ENCODE results near the gene ZNF22. TPM values are rescaled to one million over a fixed set of nuclear protein-coding genes. Genes with fewer than 3 reads are reported as not detected.

The ZNF22 gene
- total RNA-seq, 1 experiment from 2014 or later, result 13.5 TPM

DNA sequence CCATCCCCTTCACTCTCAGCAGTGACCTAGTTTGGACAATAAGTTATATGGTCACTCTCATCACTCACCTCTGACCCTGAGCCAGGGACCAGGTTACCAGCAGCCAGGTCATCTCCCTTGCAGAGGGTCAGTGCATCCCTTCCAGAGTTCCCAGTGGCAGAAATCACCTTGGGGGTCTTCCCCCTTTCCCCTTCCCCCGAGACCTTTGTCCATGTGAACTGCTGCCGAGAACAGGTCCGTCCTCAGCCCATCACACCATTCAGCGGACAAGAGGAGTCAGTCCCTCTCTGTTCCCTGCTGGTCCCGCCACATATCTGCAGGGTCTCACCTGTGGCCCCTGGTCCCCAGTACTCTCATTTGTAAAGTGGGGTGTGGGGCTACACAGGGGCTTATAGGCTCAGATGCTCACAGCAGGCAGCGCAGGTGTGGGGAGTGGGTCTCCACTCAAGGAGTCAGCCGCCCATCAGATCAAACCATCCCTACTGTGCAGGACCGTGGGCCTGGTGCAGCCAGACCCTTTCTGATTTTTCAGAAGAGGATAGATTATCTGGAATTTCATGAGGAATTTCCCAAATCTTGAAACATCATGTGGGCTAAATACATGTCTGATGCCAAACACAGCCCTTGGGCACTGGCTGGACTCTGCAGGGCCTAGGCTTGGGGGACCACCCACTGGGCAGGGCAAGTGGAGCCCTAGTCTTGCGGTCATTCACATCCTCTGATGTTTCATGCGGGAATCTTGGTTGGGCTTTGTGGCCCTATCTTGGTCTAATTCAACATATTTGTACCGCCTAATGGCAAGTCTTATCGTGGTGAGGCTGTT, 28.6 kb upstream of the ZNF22 start:
- BruUV-seq (replicated peaks), result no TSS peak
- CTCF ChIA-PET, result no interaction called here

DNA sequence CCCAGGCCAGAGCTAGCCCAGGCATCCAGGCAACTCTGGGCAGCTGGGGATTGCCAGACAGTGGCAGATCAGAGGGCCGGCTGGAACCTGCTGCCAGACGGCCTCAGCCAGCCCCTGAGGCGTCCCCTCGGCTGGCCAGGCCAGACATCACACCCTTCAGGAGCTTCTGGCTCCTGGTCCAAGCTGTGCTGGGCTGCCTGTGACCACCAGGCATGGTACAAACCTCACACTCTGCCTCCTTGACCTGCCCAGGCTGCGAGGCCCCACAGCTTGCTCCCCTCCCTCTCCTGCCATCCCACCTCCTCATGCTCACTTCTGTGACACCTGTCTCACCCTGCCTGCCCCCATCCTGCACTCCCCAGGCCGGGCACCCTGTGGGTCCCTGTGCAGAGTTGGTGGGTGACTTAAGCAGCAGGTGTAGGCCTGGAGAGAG, 27.8 kb upstream of the ZNF22 start:
- Histone ChIP-seq H2AFZ (ENCODE audit: low read depth, low read length, poor library complexity, severe bottlenecking) (no peak overlapping the region), H3K9me3 (ENCODE audit: control insufficient read depth in 1 of 2, insufficient read depth in 1 of 2, low read depth in 1 of 2, low read length in 2 of 2) (no peaks in the 10 kb centered on the region), H3K27me3 (ENCODE audit: insufficient read depth, low read length) (no peaks in the 10 kb centered on the region), H3K79me2 (ENCODE audit: insufficient read depth, low read length) (no peaks in the 10 kb centered on the region), H3K4me1 (ENCODE audit: control insufficient read depth in 1 of 2, insufficient read depth in 2 of 2, low read length in 2 of 2) (peaks cover 17 to 26% of the 10 kb centered on the region in 2 experiments), H3K4me2 (ENCODE audit: low read length) (no peak overlapping the region), H3K9ac (ENCODE audit: low read length) (no peak overlapping the region), H3K36me3 (ENCODE audit: control insufficient read depth in 1 of 2, insufficient read depth in 2 of 2, low read length in 2 of 2) (no peaks in the 10 kb centered on the region), H3K27ac (ENCODE audit: low read depth, low read length) (no peak overlapping the region), H4K20me1 (ENCODE audit: insufficient read depth) (no peaks in the 10 kb centered on the region), H3K9me2 (ENCODE audit: insufficient read depth) (no peaks in the 10 kb centered on the region), H3K4me3 (replicated peaks in 1 of 2; ENCODE audit: low read depth in 1 of 2, low read length in 2 of 2) (no peak overlapping the region)
- no peak for DNase-seq (ENCODE audit: low read depth, low spot score)
- CTCF ChIA-PET, result no interaction called here
- BruUV-seq (replicated peaks), result no TSS peak
- ATAC-seq, result no peak
- POLR2A ChIA-PET, result no interaction called here
- TF ChIP-seq CBX3 (IDR thresholded peaks at IDR 0.05; ENCODE audit: low read depth) (no peak), RAD21 (IDR thresholded peaks at IDR 0.05; ENCODE audit: low read depth) (no peak), SP1 (IDR thresholded peaks at IDR 0.05; ENCODE audit: low read depth) (no peak), EGR1 (IDR thresholded peaks at IDR 0.05; ENCODE audit: low read depth) (no peak), FOSL1 (IDR thresholded peaks at IDR 0.05; ENCODE audit: low read depth) (no peak), CEBPB (IDR thresholded peaks at IDR 0.05; ENCODE audit: low read depth) (no peak), ZFX (IDR thresholded peaks at IDR 0.05) (no peak), JUND (IDR thresholded peaks at IDR 0.05) (no peak), YY1 (IDR thresholded peaks at IDR 0.05; ENCODE audit: extremely low read depth, insufficient replicate concordance, low read depth, low read length) (no peak), POLR2AphosphoS5 (IDR thresholded peaks at IDR 0.05; ENCODE audit: low read depth, low read length) (no peak)
- TF ChIP-seq, protein P1, sequence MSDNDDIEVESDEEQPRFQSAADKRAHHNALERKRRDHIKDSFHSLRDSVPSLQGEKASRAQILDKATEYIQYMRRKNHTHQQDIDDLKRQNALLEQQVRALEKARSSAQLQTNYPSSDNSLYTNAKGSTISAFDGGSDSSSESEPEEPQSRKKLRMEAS (IDR thresholded peaks at IDR 0.05), result no peak
- TF ChIP-seq, protein P2, sequence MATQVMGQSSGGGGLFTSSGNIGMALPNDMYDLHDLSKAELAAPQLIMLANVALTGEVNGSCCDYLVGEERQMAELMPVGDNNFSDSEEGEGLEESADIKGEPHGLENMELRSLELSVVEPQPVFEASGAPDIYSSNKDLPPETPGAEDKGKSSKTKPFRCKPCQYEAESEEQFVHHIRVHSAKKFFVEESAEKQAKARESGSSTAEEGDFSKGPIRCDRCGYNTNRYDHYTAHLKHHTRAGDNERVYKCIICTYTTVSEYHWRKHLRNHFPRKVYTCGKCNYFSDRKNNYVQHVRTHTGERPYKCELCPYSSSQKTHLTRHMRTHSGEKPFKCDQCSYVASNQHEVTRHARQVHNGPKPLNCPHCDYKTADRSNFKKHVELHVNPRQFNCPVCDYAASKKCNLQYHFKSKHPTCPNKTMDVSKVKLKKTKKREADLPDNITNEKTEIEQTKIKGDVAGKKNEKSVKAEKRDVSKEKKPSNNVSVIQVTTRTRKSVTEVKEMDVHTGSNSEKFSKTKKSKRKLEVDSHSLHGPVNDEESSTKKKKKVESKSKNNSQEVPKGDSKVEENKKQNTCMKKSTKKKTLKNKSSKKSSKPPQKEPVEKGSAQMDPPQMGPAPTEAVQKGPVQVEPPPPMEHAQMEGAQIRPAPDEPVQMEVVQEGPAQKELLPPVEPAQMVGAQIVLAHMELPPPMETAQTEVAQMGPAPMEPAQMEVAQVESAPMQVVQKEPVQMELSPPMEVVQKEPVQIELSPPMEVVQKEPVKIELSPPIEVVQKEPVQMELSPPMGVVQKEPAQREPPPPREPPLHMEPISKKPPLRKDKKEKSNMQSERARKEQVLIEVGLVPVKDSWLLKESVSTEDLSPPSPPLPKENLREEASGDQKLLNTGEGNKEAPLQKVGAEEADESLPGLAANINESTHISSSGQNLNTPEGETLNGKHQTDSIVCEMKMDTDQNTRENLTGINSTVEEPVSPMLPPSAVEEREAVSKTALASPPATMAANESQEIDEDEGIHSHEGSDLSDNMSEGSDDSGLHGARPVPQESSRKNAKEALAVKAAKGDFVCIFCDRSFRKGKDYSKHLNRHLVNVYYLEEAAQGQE (IDR thresholded peaks at IDR 0.05; ENCODE audit: low read depth), result no peak
- TF ChIP-seq, protein P3, sequence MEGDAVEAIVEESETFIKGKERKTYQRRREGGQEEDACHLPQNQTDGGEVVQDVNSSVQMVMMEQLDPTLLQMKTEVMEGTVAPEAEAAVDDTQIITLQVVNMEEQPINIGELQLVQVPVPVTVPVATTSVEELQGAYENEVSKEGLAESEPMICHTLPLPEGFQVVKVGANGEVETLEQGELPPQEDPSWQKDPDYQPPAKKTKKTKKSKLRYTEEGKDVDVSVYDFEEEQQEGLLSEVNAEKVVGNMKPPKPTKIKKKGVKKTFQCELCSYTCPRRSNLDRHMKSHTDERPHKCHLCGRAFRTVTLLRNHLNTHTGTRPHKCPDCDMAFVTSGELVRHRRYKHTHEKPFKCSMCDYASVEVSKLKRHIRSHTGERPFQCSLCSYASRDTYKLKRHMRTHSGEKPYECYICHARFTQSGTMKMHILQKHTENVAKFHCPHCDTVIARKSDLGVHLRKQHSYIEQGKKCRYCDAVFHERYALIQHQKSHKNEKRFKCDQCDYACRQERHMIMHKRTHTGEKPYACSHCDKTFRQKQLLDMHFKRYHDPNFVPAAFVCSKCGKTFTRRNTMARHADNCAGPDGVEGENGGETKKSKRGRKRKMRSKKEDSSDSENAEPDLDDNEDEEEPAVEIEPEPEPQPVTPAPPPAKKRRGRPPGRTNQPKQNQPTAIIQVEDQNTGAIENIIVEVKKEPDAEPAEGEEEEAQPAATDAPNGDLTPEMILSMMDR (IDR thresholded peaks at IDR 0.05 in 2 of 3, conservative IDR thresholded peaks at IDR 0.05 in 1 of 3; ENCODE audit: borderline replicate concordance in 1 of 3, insufficient read depth in 1 of 3, low read depth in 2 of 3, low read length in 2 of 3), result no peak
- RAD21 ChIA-PET (ENCODE audit: low non-redundant PET in 1 of 2, low total read pairs in 2 of 2, uncharacterized antibody in 2 of 2, unreplicated experiment in 2 of 2), result no interaction called here
- intact Hi-C loops (cut with micrococcal nuclease), result no loop called here

More for the DNA sequence above, 28.6 kb upstream of the ZNF22 start:
- no peaks in the 10 kb centered on the region for H4K20me1 ChIP-seq (ENCODE audit: insufficient read depth)
- no peak overlapping the region for H3K4me2 ChIP-seq (ENCODE audit: low read length)
- peaks cover 15 to 20% of the 10 kb centered on the region in 2 experiments for H3K4me1 ChIP-seq (ENCODE audit: control insufficient read depth in 1 of 2, insufficient read depth in 2 of 2, low read length in 2 of 2)
- H3K9ac ChIP-seq (ENCODE audit: low read length), result no peak overlapping the region
- no peak for ATAC-seq
- TF ChIP-seq SIN3A (IDR thresholded peaks at IDR 0.05; ENCODE audit: low read depth) (no peak), YY1 (IDR thresholded peaks at IDR 0.05; ENCODE audit: extremely low read depth, insufficient replicate concordance, low read depth, low read length) (no peak), EZH2phosphoT487 (IDR thresholded peaks at IDR 0.05; ENCODE audit: borderline replicate concordance) (no peak), CBX3 (IDR thresholded peaks at IDR 0.05; ENCODE audit: low read depth) (no peak), JUND (IDR thresholded peaks at IDR 0.05) (no peak), ZFX (IDR thresholded peaks at IDR 0.05) (no peak)
- intact Hi-C loops (cut with micrococcal nuclease), result no loop called here
- no peaks in the 10 kb centered on the region for H3K9me3 ChIP-seq (ENCODE audit: control insufficient read depth in 1 of 2, insufficient read depth in 1 of 2, low read depth in 1 of 2, low read length in 2 of 2)
- RAD21 ChIA-PET (ENCODE audit: low non-redundant PET in 1 of 2, low total read pairs in 2 of 2, uncharacterized antibody in 2 of 2, unreplicated experiment in 2 of 2), result no interaction called here
- H3K9me2 ChIP-seq (ENCODE audit: insufficient read depth), result no peaks in the 10 kb centered on the region
- H3K79me2 ChIP-seq (ENCODE audit: insufficient read depth, low read length), result no peaks in the 10 kb centered on the region
- no peaks in the 10 kb centered on the region for H3K27me3 ChIP-seq (ENCODE audit: insufficient read depth, low read length)
- no peak overlapping the region for H2AFZ ChIP-seq (ENCODE audit: low read depth, low read length, poor library complexity, severe bottlenecking)
- no peak for DNase-seq (ENCODE audit: low read depth, low spot score)
- no peak overlapping the region for H3K4me3 ChIP-seq (replicated peaks in 1 of 2; ENCODE audit: low read depth in 1 of 2, low read length in 2 of 2)
- POLR2A ChIA-PET, result no interaction called here
- H3K36me3 ChIP-seq (ENCODE audit: control insufficient read depth in 1 of 2, insufficient read depth in 2 of 2, low read length in 2 of 2), result no peaks in the 10 kb centered on the region
- H3K27ac ChIP-seq (ENCODE audit: low read depth, low read length), result no peak overlapping the region
